GM12874 (cell line): ENCODE measurements around the gene ENPP3.

ENCODE experiments used
- TF ChIP-seq, protein P1 (sequence below): IDR thresholded peaks from 2 replicates; pipeline ENCODE4 v1.5.1; 2011; ENCODE audit warnings: low read depth, mild to moderate bottlenecking, control low read depth, low read length, moderate library complexity; ENCODE audit not compliant: insufficient read depth

The ENPP3 gene

DNA sequence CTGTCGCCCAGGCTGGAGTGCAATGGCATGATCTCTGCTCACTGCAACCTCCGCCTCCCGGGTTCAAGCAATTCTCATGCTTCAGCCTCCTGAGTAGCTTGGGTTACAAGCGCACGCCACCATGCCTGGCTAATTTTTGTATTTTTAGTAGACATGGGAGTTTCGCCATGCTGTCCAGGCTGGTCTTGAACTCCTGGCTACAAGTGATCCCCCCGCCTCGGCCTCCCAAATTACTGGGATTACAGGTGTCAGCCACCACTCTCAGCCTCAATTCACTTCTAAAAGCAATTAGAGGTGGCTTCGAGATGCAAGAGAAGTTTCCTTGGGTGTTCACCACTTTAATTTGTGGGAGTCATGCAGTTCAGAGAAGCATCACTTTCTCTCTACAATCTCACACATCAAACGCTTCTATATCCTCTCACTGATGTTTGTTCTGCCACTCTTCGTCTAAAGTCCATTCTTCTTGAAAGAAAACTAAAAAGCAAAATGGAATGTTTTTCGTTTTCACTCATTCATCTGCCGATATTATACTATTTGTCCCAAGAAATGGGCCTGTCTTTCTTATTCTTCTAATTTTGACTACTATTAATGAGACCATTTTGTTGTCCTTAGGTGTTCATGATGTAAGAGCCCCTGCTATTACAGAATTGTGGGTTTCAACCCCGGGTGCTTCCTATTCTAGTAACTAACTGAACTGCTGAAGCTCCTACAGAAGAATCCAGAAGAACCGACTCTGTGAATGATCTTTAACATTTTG, 132.5 kb downstream of the ENPP3 start:
- TF ChIP-seq, protein P1, sequence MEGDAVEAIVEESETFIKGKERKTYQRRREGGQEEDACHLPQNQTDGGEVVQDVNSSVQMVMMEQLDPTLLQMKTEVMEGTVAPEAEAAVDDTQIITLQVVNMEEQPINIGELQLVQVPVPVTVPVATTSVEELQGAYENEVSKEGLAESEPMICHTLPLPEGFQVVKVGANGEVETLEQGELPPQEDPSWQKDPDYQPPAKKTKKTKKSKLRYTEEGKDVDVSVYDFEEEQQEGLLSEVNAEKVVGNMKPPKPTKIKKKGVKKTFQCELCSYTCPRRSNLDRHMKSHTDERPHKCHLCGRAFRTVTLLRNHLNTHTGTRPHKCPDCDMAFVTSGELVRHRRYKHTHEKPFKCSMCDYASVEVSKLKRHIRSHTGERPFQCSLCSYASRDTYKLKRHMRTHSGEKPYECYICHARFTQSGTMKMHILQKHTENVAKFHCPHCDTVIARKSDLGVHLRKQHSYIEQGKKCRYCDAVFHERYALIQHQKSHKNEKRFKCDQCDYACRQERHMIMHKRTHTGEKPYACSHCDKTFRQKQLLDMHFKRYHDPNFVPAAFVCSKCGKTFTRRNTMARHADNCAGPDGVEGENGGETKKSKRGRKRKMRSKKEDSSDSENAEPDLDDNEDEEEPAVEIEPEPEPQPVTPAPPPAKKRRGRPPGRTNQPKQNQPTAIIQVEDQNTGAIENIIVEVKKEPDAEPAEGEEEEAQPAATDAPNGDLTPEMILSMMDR = no peak

DNA sequence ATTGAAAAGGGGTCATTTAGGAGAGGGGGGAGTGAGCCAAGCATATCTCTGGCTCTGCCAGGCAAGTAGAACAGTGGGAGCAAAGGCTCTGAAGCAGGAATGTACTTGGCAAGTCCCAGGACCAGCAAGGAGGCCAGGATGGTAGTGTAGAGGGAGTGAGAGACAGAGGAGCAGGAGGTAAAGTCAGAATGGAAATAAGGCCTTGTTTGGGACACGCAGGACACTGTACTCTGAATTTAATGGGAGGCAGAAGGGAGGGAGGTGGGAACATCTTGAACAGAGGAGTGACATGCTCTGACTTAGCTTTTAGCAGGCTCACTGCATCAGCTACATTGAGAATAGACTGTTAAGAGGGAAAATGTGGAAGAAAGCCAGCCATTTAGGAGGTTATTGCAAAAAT, 133.7 kb downstream of the ENPP3 start:
- TF ChIP-seq, protein P1 = no peak

DNA sequence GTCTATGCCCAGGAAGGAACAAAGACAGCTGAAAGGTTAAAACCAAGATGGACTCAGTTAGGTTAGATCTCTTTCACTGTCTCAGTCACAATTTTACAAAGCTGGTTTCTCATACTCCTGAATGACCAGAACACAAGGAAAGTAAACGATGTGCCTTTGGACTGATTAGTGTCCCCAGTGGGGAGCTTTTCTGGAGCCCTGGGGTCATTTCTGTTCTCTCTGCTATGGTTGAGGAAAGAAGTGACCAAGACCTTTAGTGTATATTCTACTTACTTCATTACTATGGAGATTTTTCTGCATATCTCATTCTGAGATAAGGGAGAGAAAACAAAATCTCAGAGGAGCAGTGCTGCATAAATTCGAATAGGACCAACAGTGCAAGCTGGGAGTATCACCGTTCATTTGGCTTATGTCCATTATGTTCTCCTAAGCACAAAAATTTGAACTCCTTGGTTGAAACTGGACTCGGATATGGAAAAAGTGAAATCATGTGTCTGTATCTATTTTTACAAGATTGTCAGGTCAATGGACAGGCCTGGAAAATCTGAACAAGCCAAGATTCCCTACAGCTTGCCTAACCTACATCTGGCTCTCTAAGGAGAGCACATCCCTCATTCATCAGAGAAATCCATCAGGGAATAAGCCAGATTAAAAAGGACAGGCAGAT, 136.3 kb downstream of the ENPP3 start:
- TF ChIP-seq, protein P1 = no peak

DNA sequence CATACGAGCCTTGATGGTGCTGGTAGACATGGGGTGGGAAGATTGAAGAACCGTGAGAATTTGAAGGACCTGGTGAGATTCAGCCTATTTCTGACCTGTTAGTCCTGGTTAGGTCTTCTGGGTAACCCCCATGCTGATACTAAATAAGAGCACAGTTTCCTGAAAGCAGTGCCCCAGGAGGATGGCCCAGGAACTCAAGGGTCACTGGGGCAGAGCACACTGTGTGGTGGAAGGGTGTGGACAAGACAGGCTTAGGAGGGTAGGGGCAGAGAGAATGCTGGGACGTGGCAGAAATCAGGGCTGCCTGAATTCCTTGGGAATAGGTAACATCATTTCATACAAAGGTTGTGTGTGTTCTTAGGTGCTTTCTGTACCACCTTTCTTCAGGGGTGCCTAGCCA, 138.8 kb downstream of the ENPP3 start:
- TF ChIP-seq, protein P1 = no peak

DNA sequence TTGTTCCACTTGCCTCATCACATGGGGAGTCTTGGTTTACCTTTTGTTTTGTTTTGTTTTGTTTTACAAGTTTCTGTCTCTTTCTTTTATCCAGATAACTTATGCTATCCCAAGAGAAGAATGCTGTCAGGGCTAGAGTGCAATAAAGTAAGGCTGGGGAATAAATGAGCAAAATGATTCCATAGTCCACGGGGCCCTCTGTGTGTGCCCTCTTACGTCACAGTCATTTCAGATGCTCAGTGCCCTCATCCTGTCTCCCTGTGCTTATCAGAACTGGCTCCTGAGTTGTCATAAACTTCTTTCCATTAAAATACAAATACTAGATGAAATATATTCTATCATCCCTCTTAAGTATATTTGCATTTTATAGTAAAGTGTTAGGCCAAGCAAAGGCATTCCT, 139.9 kb downstream of the ENPP3 start:
- TF ChIP-seq, protein P1 = no peak

DNA sequence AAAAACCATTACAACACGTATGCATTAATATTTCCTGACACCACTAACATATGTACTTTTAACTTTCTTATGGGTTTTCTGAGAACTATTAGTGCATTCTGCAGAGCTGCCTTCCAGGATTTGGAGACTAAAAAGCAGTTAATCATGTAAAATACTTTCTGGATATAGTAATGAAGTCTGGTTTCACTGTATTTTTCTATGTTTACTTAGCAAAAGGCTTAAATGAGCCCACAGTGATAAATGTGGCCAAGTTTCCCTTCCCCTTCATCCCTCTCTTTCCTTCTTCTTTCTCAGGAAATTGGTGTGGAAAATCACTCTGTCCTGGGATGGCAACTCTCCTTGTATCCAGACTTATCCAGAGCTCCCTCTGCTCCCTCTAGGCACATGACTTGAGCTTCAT, 141.1 kb downstream of the ENPP3 start:
- TF ChIP-seq, protein P1 = no peak

DNA sequence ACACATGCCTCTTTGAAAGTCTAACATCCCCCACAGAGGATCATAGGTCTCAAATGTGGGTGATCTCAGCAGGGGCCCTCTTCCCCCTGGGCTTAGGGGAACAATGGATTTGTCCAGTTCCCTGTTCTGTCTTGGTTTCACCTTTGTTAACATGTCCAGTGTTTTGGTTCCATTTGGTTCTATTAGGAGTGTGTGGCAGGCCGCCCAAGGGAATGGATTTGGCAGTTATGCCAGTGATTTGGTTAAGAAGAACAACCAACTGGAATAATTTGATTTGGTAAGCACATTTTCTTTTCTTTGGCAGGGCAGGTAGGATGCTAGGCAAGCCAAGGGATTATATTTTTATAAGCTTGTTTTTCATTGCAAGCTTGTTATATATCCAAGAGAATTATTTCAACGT, 142.2 kb downstream of the ENPP3 start:
- TF ChIP-seq, protein P1 = no peak
